Liver (tissue), 9 donors: ENCODE data around the gene PIGH. TPM values are rescaled to one million over a fixed set of nuclear protein-coding genes. Genes with fewer than 3 reads are reported as not detected.

Experiments
- DNase-seq: peaks from one replicate; pipeline ENCODE4 v3.0.0-alpha.2; 2017; ENCODE audit warnings: low spot score
- H3K27ac ChIP-seq, 2 donors: one replicate each; pipeline ENCODE4 v1.7.0; 2013; ENCODE audit warnings: inconsistent platforms in 2 of 2, low read length in 2 of 2, control low read depth in 1 of 2, low read depth in 1 of 2, mild to moderate bottlenecking in 1 of 2
- H3K27me3 ChIP-seq, 4 donors: one replicate each; pipeline versions ENCODE4 v1.6.1 to v1.7.0; 2013; ENCODE audit warnings: low read length in 3 of 4, inconsistent platforms in 1 of 4, mild to moderate bottlenecking in 1 of 4, moderate library complexity in 1 of 4; ENCODE audit not compliant: control insufficient read depth in 4 of 4, insufficient read depth in 4 of 4
- H3K36me3 ChIP-seq, 4 donors: one replicate each; pipeline versions ENCODE4 v1.6.1 to v1.7.0; 2013; ENCODE audit warnings: low read length in 3 of 4, mild to moderate bottlenecking in 3 of 4, low read depth in 1 of 4, moderate library complexity in 1 of 4; ENCODE audit not compliant: control insufficient read depth in 4 of 4, insufficient read depth in 3 of 4
- H3K4me1 ChIP-seq, 4 donors: one replicate each; pipeline versions ENCODE4 v1.6.1 to v1.7.0; 2013; ENCODE audit warnings: low read length in 3 of 4, mild to moderate bottlenecking in 3 of 4, moderate library complexity in 1 of 4; ENCODE audit not compliant: control insufficient read depth in 4 of 4, insufficient read depth in 4 of 4
- H3K4me3 ChIP-seq, 3 donors: one replicate each; pipeline versions ENCODE4 v1.6.1 to v1.7.0; 2013; ENCODE audit warnings: low read length in 3 of 3, control low read depth in 1 of 3, low read depth in 1 of 3, mild to moderate bottlenecking in 1 of 3
- H3K9ac ChIP-seq, 2 donors: one replicate each; pipeline ENCODE4 v1.7.0; 2013; ENCODE audit warnings: low read length in 2 of 2, mild to moderate bottlenecking in 2 of 2, moderate library complexity in 2 of 2, control low read depth in 1 of 2, low read depth in 1 of 2
- H3K9me3 ChIP-seq, 4 donors: one replicate each; pipeline versions ENCODE4 v1.6.1 to v1.7.0; 2013; ENCODE audit warnings: low read length in 3 of 4; ENCODE audit not compliant: control insufficient read depth in 4 of 4
- EGR1 ChIP-seq, 2 donors: IDR thresholded peaks; 2 replicates each; pipeline ENCODE4 v1.6.1; 2016 to 2018; ENCODE audit warnings: antibody characterized with exemption in 2 of 2, low read depth in 2 of 2
- FOXA2 ChIP-seq: IDR thresholded peaks from 2 replicates; pipeline ENCODE4 v1.6.1; 2016; ENCODE audit warnings: antibody characterized with exemption
- GABPA ChIP-seq, 2 donors: IDR thresholded peaks in 1 of 2; conservative IDR thresholded peaks in 1 of 2; 2 replicates each; pipeline ENCODE4 v1.6.1; 2016; ENCODE audit warnings: antibody characterized with exemption in 2 of 2, mild to moderate bottlenecking in 1 of 2, moderate library complexity in 1 of 2
- HNF4A ChIP-seq, 2 donors: conservative IDR thresholded peaks; 2 replicates each; pipeline ENCODE4 v1.6.1; 2016; ENCODE audit warnings: antibody characterized with exemption in 2 of 2, mild to moderate bottlenecking in 2 of 2
- HNF4G ChIP-seq: IDR thresholded peaks from 2 replicates; pipeline ENCODE4 v1.6.1; 2016; ENCODE audit warnings: antibody characterized with exemption
- JUND ChIP-seq, 2 donors: IDR thresholded peaks; 2 replicates each; pipeline ENCODE4 v1.6.1; 2016; ENCODE audit warnings: antibody characterized with exemption in 2 of 2
- NR2F2 ChIP-seq: IDR thresholded peaks from 2 replicates; pipeline ENCODE4 v1.6.1; 2016; ENCODE audit warnings: antibody characterized with exemption
- RXRA ChIP-seq, 2 donors: IDR thresholded peaks; 2 replicates each; pipeline ENCODE4 v1.6.1; 2017 to 2018; ENCODE audit warnings: antibody characterized with exemption in 2 of 2, mild to moderate bottlenecking in 1 of 2
- SP1 ChIP-seq: IDR thresholded peaks from 2 replicates; pipeline ENCODE4 v1.6.1; 2018; ENCODE audit warnings: antibody characterized with exemption, mild to moderate bottlenecking
- TAF1 ChIP-seq: conservative IDR thresholded peaks from 2 replicates; pipeline ENCODE4 v1.6.1; 2016; ENCODE audit warnings: antibody characterized with exemption, mild to moderate bottlenecking
- YY1 ChIP-seq: IDR thresholded peaks from 2 replicates; pipeline ENCODE4 v1.6.1; 2016; ENCODE audit warnings: antibody characterized with exemption, mild to moderate bottlenecking
- WGBS: extraction: QIAGEN DNeasy Blood & Tissue Kit; methylation state at CpG from one replicate; pipeline ENCODE4 v1.1.7; 2013; 5-methylcytosine and 5-hydroxymethylcytosine counted together
- polyA plus RNA-seq, 2 donors: library from polyadenylated mRNA; stranded (reverse) in 1 of 2; unstranded in 1 of 2; fragments of 200-250 nt in 1 of 2; fragments of >200 nt in 1 of 2; fragmentation: Nextera tagmentation in 1 of 2; extraction: Ambion mirVana in 1 of 2; gene quantifications; one replicate each; pipeline versions ENCODE4 v1.2.1 to v1.2.3, GENCODE V29; 2013 to 2015
- total RNA-seq, 2 donors: library from RNA; depleted of rRNA; stranded (reverse); fragments of >200 nt; gene quantifications; one replicate each; pipeline ENCODE4 v1.2.3, GENCODE V29; 2014
- TF ChIP-seq, protein P1 (sequence below): IDR thresholded peaks from 2 replicates; pipeline ENCODE4 v1.6.1; 2016; ENCODE audit warnings: antibody characterized with exemption
- TF ChIP-seq, protein P2 (sequence below): IDR thresholded peaks from 2 replicates; pipeline ENCODE4 v1.6.1; 2016; ENCODE audit warnings: antibody characterized with exemption
- TF ChIP-seq, protein P3 (sequence below): fragments of 150-350 bp; IDR thresholded peaks from 2 replicates; pipeline ENCODE4 v1.5.1; 2017; ENCODE audit warnings: improper control_type of control experiment, low read depth, low read length; ENCODE audit not compliant: missing input control
- TF ChIP-seq, protein P4 (sequence below): IDR thresholded peaks from 2 replicates; pipeline ENCODE4 v1.6.1; 2016; ENCODE audit warnings: antibody characterized with exemption, mild to moderate bottlenecking
- donor health status: healthy.
- donor health status: healthy.
- donor health status: healthy.
- donor health status: healthy.
- donor health status: healthy.

The PIGH gene
- total and polyA plus RNA-seq, 4 donors, result 14.2 to 36.1 (median 21.7) TPM

DNA sequence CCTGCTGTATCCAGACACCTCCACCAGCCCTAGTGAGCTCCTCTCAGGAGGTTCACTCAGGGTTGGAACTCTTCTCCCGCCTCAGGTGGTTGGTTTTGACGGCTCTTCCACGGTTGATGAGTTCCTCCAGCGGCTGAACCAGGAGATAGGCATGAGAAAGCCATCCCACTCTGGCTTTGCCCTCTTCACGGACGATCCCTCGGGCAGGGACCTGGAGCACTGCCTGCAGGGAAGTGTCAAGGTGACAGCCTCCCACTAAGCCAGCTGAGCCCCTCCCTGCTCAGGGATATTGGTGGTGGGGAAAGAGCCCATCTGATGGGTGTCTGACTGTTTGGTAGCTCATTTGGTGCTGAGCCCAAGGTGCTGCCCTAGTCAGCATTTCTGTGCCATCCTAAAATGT lies 20.4 kb downstream of the PIGH start:
- Histone ChIP-seq H3K9me3 (no peaks in the 10 kb centered on the region), H3K27ac (no peak overlapping the region), H3K27me3 (no peaks in the 10 kb centered on the region), H3K36me3 (no peaks in the 10 kb centered on the region), H3K9ac (no peak overlapping the region), H3K4me3 (no peak overlapping the region), H3K4me1 (peaks cover 0 to 2% (median 0%) of the 10 kb centered on the region in 4 donors)
- no peak for DNase-seq
- TF ChIP-seq RXRA (IDR thresholded peaks at IDR 0.05) (no peak), NR2F2 (no peak), YY1 (no peak), HNF4A (conservative IDR thresholded peaks at IDR 0.05) (no peak), TAF1 (no peak), HNF4G (no peak)
- TF ChIP-seq, protein P1, sequence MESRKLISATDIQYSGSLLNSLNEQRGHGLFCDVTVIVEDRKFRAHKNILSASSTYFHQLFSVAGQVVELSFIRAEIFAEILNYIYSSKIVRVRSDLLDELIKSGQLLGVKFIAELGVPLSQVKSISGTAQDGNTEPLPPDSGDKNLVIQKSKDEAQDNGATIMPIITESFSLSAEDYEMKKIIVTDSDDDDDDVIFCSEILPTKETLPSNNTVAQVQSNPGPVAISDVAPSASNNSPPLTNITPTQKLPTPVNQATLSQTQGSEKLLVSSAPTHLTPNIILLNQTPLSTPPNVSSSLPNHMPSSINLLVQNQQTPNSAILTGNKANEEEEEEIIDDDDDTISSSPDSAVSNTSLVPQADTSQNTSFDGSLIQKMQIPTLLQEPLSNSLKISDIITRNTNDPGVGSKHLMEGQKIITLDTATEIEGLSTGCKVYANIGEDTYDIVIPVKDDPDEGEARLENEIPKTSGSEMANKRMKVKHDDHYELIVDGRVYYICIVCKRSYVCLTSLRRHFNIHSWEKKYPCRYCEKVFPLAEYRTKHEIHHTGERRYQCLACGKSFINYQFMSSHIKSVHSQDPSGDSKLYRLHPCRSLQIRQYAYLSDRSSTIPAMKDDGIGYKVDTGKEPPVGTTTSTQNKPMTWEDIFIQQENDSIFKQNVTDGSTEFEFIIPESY, result no peak
- TF ChIP-seq, protein P2, sequence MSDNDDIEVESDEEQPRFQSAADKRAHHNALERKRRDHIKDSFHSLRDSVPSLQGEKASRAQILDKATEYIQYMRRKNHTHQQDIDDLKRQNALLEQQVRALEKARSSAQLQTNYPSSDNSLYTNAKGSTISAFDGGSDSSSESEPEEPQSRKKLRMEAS, result no peak
- WGBS, result 95% methylated on average over 7 of the region's 7 CpGs

DNA sequence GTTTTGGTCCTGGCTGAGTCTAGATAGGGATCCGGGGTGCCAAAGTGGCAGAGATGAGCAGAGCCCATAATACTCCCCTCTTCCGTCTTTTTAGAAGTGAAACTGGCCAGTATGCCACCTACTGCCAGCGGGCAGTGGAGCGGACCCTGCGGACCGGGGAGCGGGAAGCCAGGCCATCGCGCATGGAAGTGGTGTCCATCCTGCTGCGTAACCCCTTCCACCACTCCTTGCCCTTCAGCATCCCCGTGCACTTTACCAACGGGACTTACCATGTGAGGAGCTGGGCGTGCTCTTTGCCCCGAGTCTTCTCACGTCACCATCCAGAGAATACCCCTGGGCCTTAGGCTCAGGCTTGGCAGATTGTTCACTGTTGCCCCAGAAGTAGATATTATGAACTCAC lies 21.0 kb downstream of the PIGH start:
- H3K36me3 ChIP-seq, result no peaks in the 10 kb centered on the region

More for the DNA sequence above, 21.0 kb downstream of the PIGH start:
- 87% methylated on average over 15 of the region's 15 CpGs for WGBS
- Histone ChIP-seq H3K9ac (no peak overlapping the region), H3K9me3 (no peaks in the 10 kb centered on the region), H3K27ac (no peak overlapping the region), H3K4me3 (no peak overlapping the region), H3K27me3 (no peaks in the 10 kb centered on the region), H3K4me1 (peaks cover 0 to 2% (median 0%) of the 10 kb centered on the region in 4 donors)
- no peak for TF ChIP-seq NR2F2
- TF ChIP-seq HNF4A (conservative IDR thresholded peaks at IDR 0.05), result no peak
- no peak for TF ChIP-seq RXRA (IDR thresholded peaks at IDR 0.05)
- no peak for TF ChIP-seq SP1
- TF ChIP-seq, protein P3, sequence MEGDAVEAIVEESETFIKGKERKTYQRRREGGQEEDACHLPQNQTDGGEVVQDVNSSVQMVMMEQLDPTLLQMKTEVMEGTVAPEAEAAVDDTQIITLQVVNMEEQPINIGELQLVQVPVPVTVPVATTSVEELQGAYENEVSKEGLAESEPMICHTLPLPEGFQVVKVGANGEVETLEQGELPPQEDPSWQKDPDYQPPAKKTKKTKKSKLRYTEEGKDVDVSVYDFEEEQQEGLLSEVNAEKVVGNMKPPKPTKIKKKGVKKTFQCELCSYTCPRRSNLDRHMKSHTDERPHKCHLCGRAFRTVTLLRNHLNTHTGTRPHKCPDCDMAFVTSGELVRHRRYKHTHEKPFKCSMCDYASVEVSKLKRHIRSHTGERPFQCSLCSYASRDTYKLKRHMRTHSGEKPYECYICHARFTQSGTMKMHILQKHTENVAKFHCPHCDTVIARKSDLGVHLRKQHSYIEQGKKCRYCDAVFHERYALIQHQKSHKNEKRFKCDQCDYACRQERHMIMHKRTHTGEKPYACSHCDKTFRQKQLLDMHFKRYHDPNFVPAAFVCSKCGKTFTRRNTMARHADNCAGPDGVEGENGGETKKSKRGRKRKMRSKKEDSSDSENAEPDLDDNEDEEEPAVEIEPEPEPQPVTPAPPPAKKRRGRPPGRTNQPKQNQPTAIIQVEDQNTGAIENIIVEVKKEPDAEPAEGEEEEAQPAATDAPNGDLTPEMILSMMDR, result no peak
- TF ChIP-seq, protein P2, result no peak
- TF ChIP-seq TAF1, result no peak
- TF ChIP-seq FOXA2, result no peak
- no peak for TF ChIP-seq HNF4G
- TF ChIP-seq, protein P1, result no peak
- TF ChIP-seq JUND (IDR thresholded peaks at IDR 0.05), result no peak
- no peak for TF ChIP-seq GABPA (IDR thresholded peaks at IDR 0.05 in 1 of 2, conservative IDR thresholded peaks at IDR 0.05 in 1 of 2)
- no peak for TF ChIP-seq EGR1 (IDR thresholded peaks at IDR 0.05; ENCODE audit: low read depth in 2 of 2)
- TF ChIP-seq, protein P4, sequence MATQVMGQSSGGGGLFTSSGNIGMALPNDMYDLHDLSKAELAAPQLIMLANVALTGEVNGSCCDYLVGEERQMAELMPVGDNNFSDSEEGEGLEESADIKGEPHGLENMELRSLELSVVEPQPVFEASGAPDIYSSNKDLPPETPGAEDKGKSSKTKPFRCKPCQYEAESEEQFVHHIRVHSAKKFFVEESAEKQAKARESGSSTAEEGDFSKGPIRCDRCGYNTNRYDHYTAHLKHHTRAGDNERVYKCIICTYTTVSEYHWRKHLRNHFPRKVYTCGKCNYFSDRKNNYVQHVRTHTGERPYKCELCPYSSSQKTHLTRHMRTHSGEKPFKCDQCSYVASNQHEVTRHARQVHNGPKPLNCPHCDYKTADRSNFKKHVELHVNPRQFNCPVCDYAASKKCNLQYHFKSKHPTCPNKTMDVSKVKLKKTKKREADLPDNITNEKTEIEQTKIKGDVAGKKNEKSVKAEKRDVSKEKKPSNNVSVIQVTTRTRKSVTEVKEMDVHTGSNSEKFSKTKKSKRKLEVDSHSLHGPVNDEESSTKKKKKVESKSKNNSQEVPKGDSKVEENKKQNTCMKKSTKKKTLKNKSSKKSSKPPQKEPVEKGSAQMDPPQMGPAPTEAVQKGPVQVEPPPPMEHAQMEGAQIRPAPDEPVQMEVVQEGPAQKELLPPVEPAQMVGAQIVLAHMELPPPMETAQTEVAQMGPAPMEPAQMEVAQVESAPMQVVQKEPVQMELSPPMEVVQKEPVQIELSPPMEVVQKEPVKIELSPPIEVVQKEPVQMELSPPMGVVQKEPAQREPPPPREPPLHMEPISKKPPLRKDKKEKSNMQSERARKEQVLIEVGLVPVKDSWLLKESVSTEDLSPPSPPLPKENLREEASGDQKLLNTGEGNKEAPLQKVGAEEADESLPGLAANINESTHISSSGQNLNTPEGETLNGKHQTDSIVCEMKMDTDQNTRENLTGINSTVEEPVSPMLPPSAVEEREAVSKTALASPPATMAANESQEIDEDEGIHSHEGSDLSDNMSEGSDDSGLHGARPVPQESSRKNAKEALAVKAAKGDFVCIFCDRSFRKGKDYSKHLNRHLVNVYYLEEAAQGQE, result no peak
- DNase-seq, result no peak
